Measurements from ENCODE around the gene HSPB9. TPM values are rescaled to one million over a fixed set of nuclear protein-coding genes. Genes with fewer than 3 reads are reported as not detected.

HSPB9 gene
- polyA plus RNA-seq (ENCODE audit: insufficient read length in 4 of 4): under 1 TPM; 0.14 to 0.56 (median 0.34) TPM

- DNase-seq (ENCODE audit: low read depth in 4 of 4, low spot score in 2 of 4): no peak
These were observed at the start of gene HSPB9 for GRCh38 chr17:42122371-42123303. Gene HSPB9 (plus strand): TSS chr17:42122804. CDS start chr17:42122851, 47 bp downstream.

GRCh38 chr17:42075789-42076188, 46.8 kb upstream of the HSPB9 start:
- no peak for DNase-seq (ENCODE audit: low read depth in 4 of 4, low spot score in 2 of 4)

- no peak for DNase-seq (ENCODE audit: low read depth in 4 of 4, low spot score in 2 of 4)
These were observed 45.6 kb upstream of the HSPB9 start for GRCh38 chr17:42076797-42077559.

GRCh38 chr17:42077755-42078154, 44.8 kb upstream of the HSPB9 start:
- DNase-seq (ENCODE audit: low read depth in 4 of 4, low spot score in 2 of 4): no peak

GRCh38 chr17:42078396-42079043, 44.1 kb upstream of the HSPB9 start:
- DNase-seq (ENCODE audit: low read depth in 4 of 4, low spot score in 2 of 4): no peak

GRCh38 chr17:42079541-42079940, 43.1 kb upstream of the HSPB9 start:
- DNase-seq (ENCODE audit: low read depth in 4 of 4, low spot score in 2 of 4): no peak

GRCh38 chr17:42081516-42082129, 41.0 kb upstream of the HSPB9 start:
- no peak for DNase-seq (ENCODE audit: low read depth in 4 of 4, low spot score in 2 of 4)

GRCh38 chr17:42087042-42087701, 35.4 kb upstream of the HSPB9 start:
- DNase-seq (ENCODE audit: low read depth in 4 of 4, low spot score in 2 of 4): no peak

GRCh38 chr17:42087736-42088705, 34.6 kb upstream of the HSPB9 start:
- DNase-seq (ENCODE audit: low read depth in 4 of 4, low spot score in 2 of 4): no peak

- DNase-seq (ENCODE audit: low read depth in 4 of 4, low spot score in 2 of 4): no peak
These were observed 33.9 kb upstream of the HSPB9 start for GRCh38 chr17:42088736-42089135.

- no peak for DNase-seq (ENCODE audit: low read depth in 4 of 4, low spot score in 2 of 4)
These were observed 31.4 kb upstream of the HSPB9 start for GRCh38 chr17:42090964-42091790.

- no peak for DNase-seq (ENCODE audit: low read depth in 4 of 4, low spot score in 2 of 4)
These were observed 29.7 kb upstream of the HSPB9 start for GRCh38 chr17:42092939-42093338.

- no peak for DNase-seq (ENCODE audit: low read depth in 4 of 4, low spot score in 2 of 4)
These were observed 28.1 kb upstream of the HSPB9 start for GRCh38 chr17:42094375-42095069.

- no peak for DNase-seq (ENCODE audit: low read depth in 4 of 4, low spot score in 2 of 4)
These were observed 26.1 kb upstream of the HSPB9 start for GRCh38 chr17:42096360-42097111.

- no peak for DNase-seq (ENCODE audit: low read depth in 4 of 4, low spot score in 2 of 4)
These were observed 24.6 kb upstream of the HSPB9 start, which contains the start of gene ZNF385C for GRCh38 chr17:42097691-42098631. Gene ZNF385C (minus strand): TSS chr17:42098473. CDS start chr17:42063056, 35,417 bp downstream.

Measured in left renal cortex interstitium (tissue), 4 donors.